AG04450 (cell line): ENCODE measurements around the gene DYNAP. TPM values are rescaled to one million over a fixed set of nuclear protein-coding genes. Genes with fewer than 3 reads are reported as not detected.
A peak's percentile ranks its signal among the peaks of the same experiment; 100 is the strongest.

ENCODE experiments used
- CTCF ChIA-PET: fragments of 300-600, 350-600 bp; formaldehyde crosslinking; extraction: SDS; loops from one replicate; lab custom pipeline; 2022; ENCODE audit warnings: antibody characterized with exemption, inconsistent platforms; lab: Charles Lee
- POLR2A ChIA-PET: fragments of 350-600 bp; formaldehyde crosslinking; extraction: SDS; loops from one replicate; lab custom pipeline; 2021; ENCODE audit warnings: antibody characterized with exemption, inconsistent platforms; lab: Yijun Ruan, JAX
- DNase-seq: peaks from one replicate; pipeline ENCODE4 v3.0.0-alpha.2; 2011; ENCODE audit warnings: low read depth, low spot score
- H3K27ac ChIP-seq: one replicate; pipeline ENCODE4 v1.5.1; 2012; ENCODE audit warnings: low read depth, low read length, control low read depth
- H3K27me3 ChIP-seq: one replicate; pipeline ENCODE4 v1.6.0; 2012; ENCODE audit warnings: low read length; ENCODE audit not compliant: control insufficient read depth, insufficient read depth
- H3K4me3 ChIP-seq: 2 replicates; pipeline ENCODE4 v1.5.1; 2011; ENCODE audit warnings: mild to moderate bottlenecking, low read depth, low read length, control low read depth
- H3K9me3 ChIP-seq: 2 replicates; pipeline ENCODE4 v1.5.1; 2012; ENCODE audit warnings: low read length; ENCODE audit not compliant: control insufficient read depth, insufficient read depth
- polyA plus RNA-seq: library from polyadenylated mRNA; depleted of rRNA; stranded (reverse); fragments of >200 nt; gene quantifications from 2 replicates; pipeline ENCODE4 v1.2.3, GENCODE V29; 2011
- TF ChIP-seq, protein P1 (sequence below): IDR thresholded peaks from 2 replicates; pipeline ENCODE4 v1.5.1; 2011; ENCODE audit warnings: low read depth, low read length, control low read depth, inconsistent platforms

DYNAP gene
- polyA plus RNA-seq, 1 experiment: not detected

DNA sequence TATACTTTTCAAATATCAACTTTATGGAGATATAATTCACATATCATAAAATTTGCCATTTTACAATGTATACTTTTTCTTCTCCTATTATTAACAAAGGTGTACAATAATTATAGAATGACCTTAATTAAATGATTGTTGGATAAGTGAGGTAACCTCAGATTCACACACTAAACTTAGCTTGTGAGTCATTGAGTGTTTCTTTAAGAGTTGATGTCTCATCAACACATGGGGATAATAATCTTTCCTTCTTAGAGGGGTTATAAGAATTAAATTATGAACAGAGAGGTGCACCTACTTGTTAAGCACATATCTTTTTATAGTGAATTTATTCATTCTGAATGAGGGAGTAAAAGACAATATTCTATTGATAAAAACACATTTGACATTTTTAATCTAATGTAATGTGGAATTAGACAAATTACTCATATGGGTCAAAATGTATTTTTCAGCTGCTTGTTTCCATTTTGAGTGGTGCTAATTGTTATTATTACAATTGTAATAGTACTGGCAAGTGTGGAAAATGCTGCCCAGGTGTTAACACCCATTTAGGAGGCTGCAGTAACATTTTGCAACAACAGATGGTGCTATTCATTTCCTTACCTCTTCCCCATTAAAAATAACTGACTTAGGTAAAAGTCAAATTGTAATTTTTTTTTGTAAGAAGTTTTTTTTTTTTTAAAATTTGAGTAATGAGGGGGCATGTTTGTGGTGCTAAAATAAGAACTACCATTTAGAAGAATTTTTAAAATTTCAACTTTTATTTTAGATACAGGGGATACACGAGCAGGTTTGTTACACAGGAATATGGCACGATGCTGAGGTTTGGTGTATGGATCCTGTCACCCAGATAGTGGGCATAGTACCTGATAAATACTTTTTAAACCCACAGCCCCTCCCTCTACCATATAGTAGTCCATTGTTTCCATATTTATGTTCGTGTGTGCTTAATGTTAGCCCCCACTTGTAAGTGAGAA, 32.1 kb upstream of the DYNAP start:
- Histone ChIP-seq H3K27me3 (no peaks in the 10 kb centered on the region), H3K9me3 (no peaks in the 10 kb centered on the region), H3K4me3 (no peak overlapping the region), H3K27ac (no peak overlapping the region)
- POLR2A ChIA-PET: no interaction called here
- CTCF ChIA-PET: interaction anchor here (0.7 to 6.0 kb wide), 7 partner anchors 33 to 424 kb away, joined by 3 to 42 read pairs (median 4); no protein-coding TSS in a partner anchor
- no peak for DNase-seq
- TF ChIP-seq, protein P1, sequence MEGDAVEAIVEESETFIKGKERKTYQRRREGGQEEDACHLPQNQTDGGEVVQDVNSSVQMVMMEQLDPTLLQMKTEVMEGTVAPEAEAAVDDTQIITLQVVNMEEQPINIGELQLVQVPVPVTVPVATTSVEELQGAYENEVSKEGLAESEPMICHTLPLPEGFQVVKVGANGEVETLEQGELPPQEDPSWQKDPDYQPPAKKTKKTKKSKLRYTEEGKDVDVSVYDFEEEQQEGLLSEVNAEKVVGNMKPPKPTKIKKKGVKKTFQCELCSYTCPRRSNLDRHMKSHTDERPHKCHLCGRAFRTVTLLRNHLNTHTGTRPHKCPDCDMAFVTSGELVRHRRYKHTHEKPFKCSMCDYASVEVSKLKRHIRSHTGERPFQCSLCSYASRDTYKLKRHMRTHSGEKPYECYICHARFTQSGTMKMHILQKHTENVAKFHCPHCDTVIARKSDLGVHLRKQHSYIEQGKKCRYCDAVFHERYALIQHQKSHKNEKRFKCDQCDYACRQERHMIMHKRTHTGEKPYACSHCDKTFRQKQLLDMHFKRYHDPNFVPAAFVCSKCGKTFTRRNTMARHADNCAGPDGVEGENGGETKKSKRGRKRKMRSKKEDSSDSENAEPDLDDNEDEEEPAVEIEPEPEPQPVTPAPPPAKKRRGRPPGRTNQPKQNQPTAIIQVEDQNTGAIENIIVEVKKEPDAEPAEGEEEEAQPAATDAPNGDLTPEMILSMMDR: peak; percentile 71

DNA sequence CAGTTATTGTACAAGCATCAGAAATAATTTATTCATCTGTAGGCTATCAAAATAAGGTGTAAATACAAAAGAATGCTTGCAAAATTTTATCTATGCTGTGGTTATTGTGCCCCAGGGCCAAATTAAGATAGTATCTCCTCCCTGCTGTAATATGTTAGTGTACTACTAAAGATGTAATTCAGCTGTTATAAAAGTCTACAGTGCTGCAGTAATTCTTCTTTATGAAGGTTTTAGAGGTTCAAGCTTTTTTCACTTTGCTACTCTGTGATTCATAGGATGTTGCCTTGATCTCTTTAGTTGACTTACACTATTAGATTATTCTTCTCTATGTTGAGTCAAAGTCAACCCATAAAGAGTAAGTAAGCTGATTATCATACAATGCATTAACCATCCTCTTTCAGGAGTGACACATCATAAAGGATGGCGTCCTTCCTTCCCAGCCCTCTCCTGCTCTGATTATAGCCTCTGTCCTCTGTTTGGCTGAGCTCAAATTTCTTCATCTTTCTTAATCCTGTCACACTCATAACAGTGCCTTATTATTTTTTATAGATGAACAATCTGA, 29.3 kb upstream of the DYNAP start:
- H3K27me3 ChIP-seq: peaks cover 2% of the 10 kb centered on the region
- no peak for DNase-seq
- no peak overlapping the region for H3K27ac ChIP-seq
- TF ChIP-seq, protein P1: no peak
- CTCF ChIA-PET: interaction anchor here (0.6 to 6.0 kb wide), 2 partner anchors 110 to 418 kb away, joined by 3 to 42 read pairs; no protein-coding TSS in a partner anchor
- POLR2A ChIA-PET: no interaction called here
- H3K4me3 ChIP-seq: no peak overlapping the region
- no peaks in the 10 kb centered on the region for H3K9me3 ChIP-seq

DNA sequence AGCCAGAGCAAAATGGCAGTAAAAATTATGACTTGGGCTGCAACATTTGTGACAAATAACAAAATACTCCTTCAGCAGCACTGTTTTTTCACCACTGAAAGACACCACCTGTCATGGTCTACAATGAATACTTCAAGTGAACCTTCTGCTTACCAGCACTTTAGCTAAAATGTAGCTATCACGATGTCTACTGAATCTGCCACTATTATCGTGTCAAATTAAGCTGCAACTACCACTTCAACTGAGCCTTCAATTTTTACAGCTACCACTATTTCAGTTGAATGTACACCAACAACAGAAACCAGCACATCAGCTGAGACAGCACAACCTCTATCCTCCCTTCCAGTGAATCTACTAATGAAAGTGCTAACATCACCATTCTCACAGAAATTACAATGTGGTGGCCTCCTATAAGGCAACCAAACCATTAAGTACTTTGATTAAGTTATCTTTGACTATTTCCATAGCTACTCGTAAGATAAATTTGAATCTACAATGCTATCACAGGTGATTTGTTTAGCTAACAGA, 10.8 kb upstream of the DYNAP start:
- H3K4me3 ChIP-seq: no peak overlapping the region
- H3K27ac ChIP-seq: no peak overlapping the region
- H3K9me3 ChIP-seq: no peaks in the 10 kb centered on the region
- peaks cover 2% of the 10 kb centered on the region for H3K27me3 ChIP-seq
- ChIA-PET POLR2A (no interaction called here), CTCF (no interaction called here)
- TF ChIP-seq, protein P1: no peak
- DNase-seq: no peak

DNA sequence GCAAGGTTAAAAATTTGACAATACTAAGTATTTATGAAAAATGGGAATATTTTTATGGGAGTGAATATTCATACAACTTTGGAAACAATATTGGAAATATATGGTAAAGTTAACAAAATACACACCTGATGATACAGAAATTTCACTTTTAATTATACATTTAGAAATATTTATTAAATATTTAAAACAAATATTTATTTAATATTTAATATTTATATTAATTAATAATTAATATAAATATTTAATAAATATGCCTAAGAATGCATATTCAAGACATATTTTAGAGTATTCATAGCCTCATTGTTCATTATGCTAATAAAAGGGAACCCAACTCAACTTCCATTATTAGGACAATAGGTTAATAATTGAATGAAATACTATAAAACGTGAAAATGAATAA, 7.0 kb upstream of the DYNAP start:
- Histone ChIP-seq H3K9me3 (no peaks in the 10 kb centered on the region), H3K27ac (no peak overlapping the region), H3K4me3 (no peak overlapping the region), H3K27me3 (peaks cover 2% of the 10 kb centered on the region)
- TF ChIP-seq, protein P1: no peak
- DNase-seq: no peak
- ChIA-PET CTCF (no interaction called here), POLR2A (no interaction called here)

DNA sequence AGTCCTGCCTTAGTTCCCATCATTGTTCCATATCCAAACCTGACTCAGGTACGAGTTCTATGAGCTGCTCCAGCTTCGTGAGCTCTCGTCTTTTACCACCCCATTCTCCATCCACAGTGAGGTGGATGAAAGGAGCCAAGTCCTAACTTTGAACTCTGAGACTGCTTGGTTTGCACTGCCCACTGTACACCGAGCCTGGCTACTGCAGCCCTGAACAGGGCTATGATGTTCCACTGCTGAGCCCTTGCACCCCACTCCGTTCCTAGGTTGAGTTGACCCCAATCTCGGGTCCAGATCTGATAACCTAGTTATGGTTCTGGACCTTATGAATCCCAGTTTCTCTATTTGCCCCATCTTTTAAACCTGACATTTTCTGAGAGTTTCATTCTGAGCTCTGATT, 5.3 kb upstream of the DYNAP start:
- no peak for DNase-seq
- no peak overlapping the region for H3K27ac ChIP-seq
- H3K9me3 ChIP-seq: no peaks in the 10 kb centered on the region
- ChIA-PET CTCF (no interaction called here), POLR2A (no interaction called here)
- TF ChIP-seq, protein P1: no peak
- H3K4me3 ChIP-seq: no peak overlapping the region
- H3K27me3 ChIP-seq: peaks cover 2% of the 10 kb centered on the region
